K562 (cell line): ENCODE measurements around the gene CEMP1. TPM values are rescaled to one million over a fixed set of nuclear protein-coding genes. Genes with fewer than 3 reads are reported as not detected.

Experiments used
- ATAC-seq: fragments of 200-7000 bp; cut with Tn5 transposase; 3 replicates; pipeline ENCODE4 v1.9.1; 2020; ENCODE audit warnings: moderate library complexity
- BruUV-seq: library from RNA; stranded (reverse); fragments of 400-500 nt; replicated peaks from 2 replicates; lab custom pipeline; 2021; lab: Mats Ljungman, UMichigan
- CTCF ChIA-PET: fragments of 300-600 bp; formaldehyde crosslinking; extraction: SDS; loops from one replicate; lab custom pipeline; 2021; ENCODE audit warnings: low intra/inter-chr PET ratio; lab: Yijun Ruan, JAX
- POLR2A ChIA-PET: fragments of 300-600, 350-650 bp; sonication (Branson Sonifier 250); formaldehyde crosslinking; extraction: SDS; loops from one replicate; lab custom pipeline; 2021; ENCODE audit warnings: antibody characterized with exemption, inconsistent platforms; lab: Yijun Ruan, JAX
- DNase-seq, 4 experiments: peaks; one replicate each; pipeline versions ENCODE4 v3.0.0 to v3.0.0-alpha.2; 2011 to 2018; ENCODE audit warnings: low spot score in 3 of 4, mixed read lengths in 3 of 4; ENCODE audit errors: extremely low read depth in 1 of 4
- FAIRE-seq: peaks from 2 replicates; lab custom pipeline; 2011; peaks lifted over from hg19 to GRCh38; lab: Jason Lieb, UNC
- H2AFZ ChIP-seq: 2 replicates; pipeline ENCODE4 v1.6.0; 2011; ENCODE audit warnings: low read depth, low read length, control low read depth, inconsistent platforms
- H3K27ac ChIP-seq: fragments of 200-600 bp; 3 replicates; pipeline ENCODE4 v1.8.0; 2011; ENCODE audit warnings: low read depth, mild to moderate bottlenecking, control low read depth, inconsistent platforms, low read length, moderate library complexity, mixed read lengths; ENCODE audit errors: extremely low read depth
- H3K27me3 ChIP-seq, 2 experiments: fragments of 300-600 bp in 1 of 2; 2 replicates in 1 of 2; 3 replicates in 1 of 2; pipeline versions ENCODE4 v1.6.0 to v1.8.0; 2011; ENCODE audit warnings: inconsistent platforms in 2 of 2, low read length in 2 of 2, mild to moderate bottlenecking in 1 of 2, mixed read lengths in 1 of 2, moderate library complexity in 1 of 2; ENCODE audit not compliant: control insufficient read depth in 2 of 2, insufficient read depth in 2 of 2
- H3K36me3 ChIP-seq: fragments of 300-600 bp; 3 replicates; pipeline ENCODE4 v1.8.0; 2011; ENCODE audit warnings: mild to moderate bottlenecking, low read length, inconsistent platforms; ENCODE audit not compliant: control insufficient read depth, insufficient read depth
- H3K4me1 ChIP-seq, 2 experiments: fragments of 200-600 bp in 1 of 2; replicated peaks in 1 of 2; 2 replicates in 1 of 2; 3 replicates in 1 of 2; pipeline versions ENCODE4 v1.5.1 to v1.8.0; 2011; ENCODE audit warnings: inconsistent platforms in 2 of 2, low read length in 2 of 2, mild to moderate bottlenecking in 1 of 2, mixed read lengths in 1 of 2, moderate library complexity in 1 of 2; ENCODE audit not compliant: control insufficient read depth in 2 of 2, insufficient read depth in 2 of 2
- H3K4me2 ChIP-seq: 2 replicates; pipeline ENCODE4 v1.6.1; 2011; ENCODE audit warnings: low read length, control low read depth, inconsistent platforms, mixed read lengths; ENCODE audit not compliant: insufficient read depth
- H3K4me3 ChIP-seq: fragments of 200-600 bp; sonication (generic), shearing (Covaris generic); 2 replicates; pipeline ENCODE4 v1.5.1; 2016; ENCODE audit warnings: control low read depth, inconsistent platforms
- H3K79me2 ChIP-seq: fragments of 200-600 bp; 3 replicates; pipeline ENCODE4 v1.8.0; 2011; ENCODE audit warnings: low read length, inconsistent platforms; ENCODE audit not compliant: control insufficient read depth, insufficient read depth
- H3K9ac ChIP-seq, 2 experiments: 2 replicates each; pipeline versions ENCODE4 v1.6.0 to v1.6.1; 2011; ENCODE audit warnings: low read depth in 2 of 2, low read length in 2 of 2, control low read depth in 1 of 2, inconsistent platforms in 1 of 2, mild to moderate bottlenecking in 1 of 2, mixed read lengths in 1 of 2; ENCODE audit not compliant: insufficient read depth in 1 of 2
- H3K9me1 ChIP-seq: one replicate; pipeline ENCODE4 v1.6.0; 2011; ENCODE audit warnings: inconsistent platforms, mild to moderate bottlenecking, low read length, moderate library complexity; ENCODE audit not compliant: control insufficient read depth, insufficient read depth
- H3K9me3 ChIP-seq: replicated peaks from 2 replicates; pipeline ENCODE4 v1.5.1; 2011; ENCODE audit warnings: low read depth, low read length, inconsistent platforms; ENCODE audit not compliant: control insufficient read depth, insufficient read depth
- H4K20me1 ChIP-seq: replicated peaks from 2 replicates; pipeline ENCODE4 v1.6.1; 2011; ENCODE audit warnings: low read length, inconsistent platforms, mixed read lengths; ENCODE audit not compliant: control insufficient read depth, insufficient read depth
- ATF1 ChIP-seq, 2 experiments: fragments of 450-650 bp in 1 of 2; IDR thresholded peaks; 2 replicates each; pipeline ENCODE4 v1.6.1; 2016; ENCODE audit warnings: missing compliant biosample characterization in 1 of 2, missing genetic modification characterization in 1 of 2
- CHD2 ChIP-seq: IDR thresholded peaks from 2 replicates; pipeline ENCODE4 v1.6.1; 2011; ENCODE audit warnings: low read depth, low read length
- EZH2 ChIP-seq: IDR thresholded peaks from 2 replicates; pipeline ENCODE4 v1.6.1; 2012; ENCODE audit warnings: low read depth, mild to moderate bottlenecking, inconsistent platforms, low read length, borderline replicate concordance
- GABPB1 ChIP-seq: sonication (generic); formaldehyde crosslinking; IDR thresholded peaks from 2 replicates; pipeline ENCODE4 v1.8.0; 2022; ENCODE audit warnings: mild to moderate bottlenecking, missing genetic modification reagents
- HDAC1 ChIP-seq, 2 experiments: fragments of 450-650 bp; IDR thresholded peaks; 2 replicates each; pipeline ENCODE4 v1.6.1; 2016 to 2017; ENCODE audit warnings: inconsistent platforms in 1 of 2, mild to moderate bottlenecking in 1 of 2, moderate library complexity in 1 of 2
- HMGN3 ChIP-seq: IDR thresholded peaks from 2 replicates; pipeline ENCODE4 v1.6.1; 2011; ENCODE audit warnings: borderline replicate concordance, low read depth, mild to moderate bottlenecking, mixed read lengths, low read length; ENCODE audit not compliant: insufficient read length; ENCODE audit errors: extremely low read depth
- JUN ChIP-seq, 2 experiments: sonication (generic) in 1 of 2; formaldehyde crosslinking in 1 of 2; IDR thresholded peaks; 2 replicates each; pipeline versions ENCODE4 v1.6.1 to v1.8.0; 2012 to 2022; ENCODE audit warnings: borderline replicate concordance in 2 of 2, mild to moderate bottlenecking in 2 of 2, improper control_type of control experiment in 1 of 2, low read depth in 1 of 2, low read length in 1 of 2, missing genetic modification reagents in 1 of 2
- MAFF ChIP-seq: IDR thresholded peaks from 2 replicates; pipeline ENCODE4 v1.6.1; 2012; ENCODE audit warnings: low read length, improper control_type of control experiment
- MCM5 ChIP-seq: fragments of 450-650 bp; IDR thresholded peaks from 2 replicates; pipeline ENCODE4 v1.6.1; 2016; ENCODE audit warnings: low read depth
- POLR2G ChIP-seq: fragments of 200-400 bp; formaldehyde crosslinking; IDR thresholded peaks from 2 replicates; pipeline ENCODE4 v1.6.1; 2017; ENCODE audit warnings: low read depth, mild to moderate bottlenecking, antibody characterized with exemption, low read length, moderate library complexity
- RB1 ChIP-seq: fragments of 450-650 bp; IDR thresholded peaks from 2 replicates; pipeline ENCODE4 v1.6.1; 2017; ENCODE audit warnings: low read depth, mild to moderate bottlenecking
- RBFOX2 ChIP-seq: fragments of 200-400 bp; formaldehyde crosslinking; IDR thresholded peaks from 2 replicates; pipeline ENCODE4 v1.6.1; 2017; ENCODE audit warnings: low read depth, mild to moderate bottlenecking, low read length, moderate library complexity
- RBM14 ChIP-seq: fragments of 200-400 bp; formaldehyde crosslinking; IDR thresholded peaks from 2 replicates; pipeline ENCODE4 v1.6.1; 2018; ENCODE audit warnings: low read depth, mild to moderate bottlenecking, low read length, moderate library complexity, borderline replicate concordance; ENCODE audit not compliant: insufficient read depth
- SMAD2 ChIP-seq: fragments of 150-350 bp; IDR thresholded peaks from 2 replicates; pipeline ENCODE4 v1.6.1; 2014; ENCODE audit warnings: low read depth, mild to moderate bottlenecking, low read length
- SRF ChIP-seq, 2 experiments: fragments of 250-450, 450-650 bp in 1 of 2; sonication (Bioruptor Pico) in 1 of 2; sonication (generic) in 1 of 2; formaldehyde crosslinking; IDR thresholded peaks; 2 replicates each; pipeline versions ENCODE4 v1.5.0 to v1.5.1; 2020 to 2022; ENCODE audit warnings: mild to moderate bottlenecking in 1 of 2, missing genetic modification reagents in 1 of 2
- TARDBP ChIP-seq: fragments of 450-650 bp; IDR thresholded peaks from 2 replicates; pipeline ENCODE4 v1.6.1; 2016
- ZNF146 ChIP-seq: IDR thresholded peaks from one replicate; pipeline ENCODE4 v1.6.1; 2018; ENCODE audit warnings: missing compliant biosample characterization; ENCODE audit not compliant: unreplicated experiment
- ZNF561 ChIP-seq: fragments of 450-650 bp; formaldehyde crosslinking; conservative IDR thresholded peaks from 2 replicates; pipeline ENCODE4 v1.4.0; 2020; ENCODE audit warnings: mild to moderate bottlenecking, moderate library complexity
- ZNF717 ChIP-seq: fragments of 250-450 bp; sonication (Bioruptor Pico); IDR thresholded peaks from 2 replicates; pipeline ENCODE4 v1.5.0; 2021
- WGBS: fragments of 100-300 bp; shearing (Covaris generic); methylation state at CpG from one replicate; pipeline ENCODE4 v1.1.6; 2016; ENCODE audit warnings: low coverage, mixed read lengths; ENCODE audit not compliant: insufficient coverage; ENCODE audit errors: missing lambda C conversion rate; 5-methylcytosine and 5-hydroxymethylcytosine counted together
- in situ Hi-C: fragments of 300-500 bp; cut with MboI; formaldehyde crosslinking; loops from 4 replicates; pipeline ENCODE4 v1.15.0; 2018; ENCODE audit warnings: inconsistent platforms, mixed read lengths
- intact Hi-C: fragments of 100-400 bp; cut with micrococcal nuclease; formaldehyde crosslinking; loops from 2 replicates; pipeline ENCODE4 v1.14.2; 2022
- polyA plus RNA-seq, 8 experiments: library from polyadenylated mRNA; depleted of rRNA in 4 of 8; stranded (reverse) in 5 of 8; unstranded in 3 of 8; fragments of >200 nt; fragmentation: Nextera tagmentation in 2 of 8; fragmentation: Illumina TruSeq in 1 of 8; extraction: Ambion mirVana in 2 of 8; extraction: Trizol in 1 of 8; gene quantifications; 2 replicates each; pipeline versions ENCODE4 v1.2.1 to v1.2.3, GENCODE V29; 2011 to 2014; ENCODE audit warnings: inconsistent platforms in 1 of 8, missing spikeins in 1 of 8
- total RNA-seq, 7 experiments: library from RNA; depleted of rRNA in 6 of 7; stranded (reverse); fragments of >200 nt in 6 of 7; fragmentation: Illumina TruSeq in 2 of 7; extraction: Trizol in 2 of 7; gene quantifications; 2 replicates each; pipeline versions ENCODE4 v1.2.1 to v1.2.3, GENCODE V29; 2011 to 2021; ENCODE audit warnings: low replicate concordance in 1 of 7
- TF ChIP-seq, protein P1 (sequence below): fragments of 450-650 bp; conservative IDR thresholded peaks from 2 replicates; pipeline ENCODE4 v1.6.1; 2016; ENCODE audit warnings: missing genetic modification characterization, low read depth, mild to moderate bottlenecking, missing compliant biosample characterization, moderate library complexity

CEMP1 gene
- total and polyA plus RNA-seq, 9 of the 15 experiments (the other 6 are each of a cell fraction or from before 2014, with no cell fraction given) = 0.05 to 0.45 TPM; not detected in 7

DNA sequence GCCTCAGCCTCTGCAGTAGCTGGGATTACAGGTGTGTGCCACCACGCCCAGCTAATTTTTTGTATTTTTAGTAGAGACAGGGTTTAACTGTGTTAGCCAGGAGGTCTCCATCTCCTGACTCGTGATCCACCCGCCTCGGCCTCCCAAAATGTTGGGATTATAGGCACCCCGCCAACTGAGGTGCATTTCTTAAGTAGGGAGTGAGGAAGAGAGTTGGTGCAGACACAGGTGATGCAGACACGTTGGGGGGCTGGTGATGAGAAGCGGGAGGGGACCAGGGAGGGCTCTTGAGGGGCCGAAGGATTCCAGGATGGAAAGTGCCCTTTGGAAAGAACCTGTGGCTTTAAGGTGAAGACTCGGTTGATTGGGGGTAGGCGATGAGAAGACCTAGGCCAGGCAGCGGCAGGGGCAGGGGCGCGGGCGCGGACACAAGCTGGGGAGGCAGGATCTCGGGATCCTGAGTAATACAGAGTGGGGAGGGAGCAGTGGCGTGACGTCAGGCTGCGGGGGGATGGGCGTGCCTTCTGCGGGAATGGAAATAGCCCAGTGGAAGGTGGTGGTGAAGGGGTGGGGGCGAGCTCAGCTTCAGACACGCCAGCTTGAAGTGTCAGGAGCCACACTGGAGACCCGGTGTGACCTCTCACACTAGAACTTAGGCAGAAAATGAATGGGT is 19.9 kb downstream of the CEMP1 start:
- Histone ChIP-seq H3K36me3 (peaks cover 13% of the 10 kb centered on the region), H4K20me1 (peaks cover 15% of the 10 kb centered on the region), H3K4me1 (peaks cover 48 to 82% of the 10 kb centered on the region in 2 experiments), H3K4me2 (peak overlapping the region; percentile 94), H3K4me3 (no peak overlapping the region), H3K9ac (peak overlapping the region; percentile 42 to 96), H3K27me3 (no peaks in the 10 kb centered on the region), H3K9me1 (peaks cover 1% of the 10 kb centered on the region), H3K27ac (peak overlapping the region; percentile 61), H2AFZ (peak overlapping the region; percentile 80), H3K79me2 (peaks cover 32% of the 10 kb centered on the region), H3K9me3 (no peaks in the 10 kb centered on the region)
- WGBS = 27% methylated on average over 23 of the region's 24 CpGs
- ChIA-PET POLR2A (interaction anchor here (0.6 to 1.3 kb wide), 3 partner anchors 10 to 54 kb away, joined by 3 to 5 read pairs (median 4); no protein-coding TSS in a partner anchor), CTCF (interaction anchor here (0.6 kb wide), 1 partner anchor 79 kb away, joined by 3 read pairs; no protein-coding TSS in a partner anchor)
- peak; percentile 37 for FAIRE-seq
- ATAC-seq = peak; percentile 37
- intact Hi-C loops = no loop called here
- peak; percentile 82 to 87 (median 84) for DNase-seq
- in situ Hi-C loops = no loop called here
- no TSS peak for BruUV-seq
- TF ChIP-seq, protein P1, sequence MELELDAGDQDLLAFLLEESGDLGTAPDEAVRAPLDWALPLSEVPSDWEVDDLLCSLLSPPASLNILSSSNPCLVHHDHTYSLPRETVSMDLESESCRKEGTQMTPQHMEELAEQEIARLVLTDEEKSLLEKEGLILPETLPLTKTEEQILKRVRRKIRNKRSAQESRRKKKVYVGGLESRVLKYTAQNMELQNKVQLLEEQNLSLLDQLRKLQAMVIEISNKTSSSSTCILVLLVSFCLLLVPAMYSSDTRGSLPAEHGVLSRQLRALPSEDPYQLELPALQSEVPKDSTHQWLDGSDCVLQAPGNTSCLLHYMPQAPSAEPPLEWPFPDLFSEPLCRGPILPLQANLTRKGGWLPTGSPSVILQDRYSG (tag) = no peak
- TF ChIP-seq EZH2 = no peak
- TF ChIP-seq RB1 = peak; percentile 12; the same call in 1 of the 2 replicates
- TF ChIP-seq MAFF = no peak
- 0 out of 2 replicates have a peak, but pooled peaks have one; percentile 41 for TF ChIP-seq RBFOX2
- no peak for TF ChIP-seq ZNF717
- TF ChIP-seq MCM5 = no peak
- TF ChIP-seq POLR2G = 0 out of 2 replicates have a peak, but pooled peaks have one; percentile 29
- no peak for TF ChIP-seq RBM14
- peak; percentile 59 for TF ChIP-seq ATF1 (CRISPR knock-in tag; IDR thresholded peaks at IDR 0.05)
- TF ChIP-seq ATF1 (tag; IDR thresholded peaks at IDR 0.05) = peak; percentile 96
- no peak for TF ChIP-seq TARDBP
- 0 out of 4 replicates have a peak, but pooled peaks of 1 of the 2 experiments have one; percentile 14 for TF ChIP-seq SRF (CRISPR knock-in tag; IDR thresholded peaks at IDR 0.05)
- peak; percentile 73 for TF ChIP-seq CHD2
- TF ChIP-seq HMGN3 = peak; percentile 31
- 0 out of 4 replicates have a peak, but pooled peaks of 1 of the 2 experiments have one; percentile 10 for TF ChIP-seq HDAC1 (IDR thresholded peaks at IDR 0.05)
- no peak for TF ChIP-seq SMAD2
- peak; percentile 66; the same call in 1 of the 2 replicates for TF ChIP-seq JUN (IDR thresholded peaks at IDR 0.05; ENCODE audit: borderline replicate concordance, low read depth, low read length)
- no peak for TF ChIP-seq JUN (CRISPR knock-in tag; IDR thresholded peaks at IDR 0.05; ENCODE audit: borderline replicate concordance)
- no peak for TF ChIP-seq ZNF146 (CRISPR knock-in tag)
- no peak for TF ChIP-seq ZNF561 (CRISPR knock-in tag)
- no peak for TF ChIP-seq GABPB1 (CRISPR knock-in tag)
